Liver (tissue), 9 donors: ENCODE results near the gene PCDHGB1. TPM values are rescaled to one million over a fixed set of nuclear protein-coding genes. Genes with fewer than 3 reads are reported as not detected.

ENCODE experiments used
- DNase-seq: peaks from one replicate; pipeline ENCODE4 v3.0.0-alpha.2; 2017; ENCODE audit warnings: low spot score
- H3K27ac ChIP-seq, 2 donors: one replicate each; pipeline ENCODE4 v1.7.0; 2013; ENCODE audit warnings: inconsistent platforms in 2 of 2, low read length in 2 of 2, control low read depth in 1 of 2, low read depth in 1 of 2, mild to moderate bottlenecking in 1 of 2
- H3K27me3 ChIP-seq, 4 donors: one replicate each; pipeline versions ENCODE4 v1.6.1 to v1.7.0; 2013; ENCODE audit warnings: low read length in 3 of 4, inconsistent platforms in 1 of 4, mild to moderate bottlenecking in 1 of 4, moderate library complexity in 1 of 4; ENCODE audit not compliant: control insufficient read depth in 4 of 4, insufficient read depth in 4 of 4
- H3K36me3 ChIP-seq, 4 donors: one replicate each; pipeline versions ENCODE4 v1.6.1 to v1.7.0; 2013; ENCODE audit warnings: low read length in 3 of 4, mild to moderate bottlenecking in 3 of 4, low read depth in 1 of 4, moderate library complexity in 1 of 4; ENCODE audit not compliant: control insufficient read depth in 4 of 4, insufficient read depth in 3 of 4
- H3K4me1 ChIP-seq, 4 donors: one replicate each; pipeline versions ENCODE4 v1.6.1 to v1.7.0; 2013; ENCODE audit warnings: low read length in 3 of 4, mild to moderate bottlenecking in 3 of 4, moderate library complexity in 1 of 4; ENCODE audit not compliant: control insufficient read depth in 4 of 4, insufficient read depth in 4 of 4
- H3K4me3 ChIP-seq, 3 donors: one replicate each; pipeline versions ENCODE4 v1.6.1 to v1.7.0; 2013; ENCODE audit warnings: low read length in 3 of 3, control low read depth in 1 of 3, low read depth in 1 of 3, mild to moderate bottlenecking in 1 of 3
- H3K9ac ChIP-seq, 2 donors: one replicate each; pipeline ENCODE4 v1.7.0; 2013; ENCODE audit warnings: low read length in 2 of 2, mild to moderate bottlenecking in 2 of 2, moderate library complexity in 2 of 2, control low read depth in 1 of 2, low read depth in 1 of 2
- H3K9me3 ChIP-seq, 4 donors: one replicate each; pipeline versions ENCODE4 v1.6.1 to v1.7.0; 2013; ENCODE audit warnings: low read length in 3 of 4; ENCODE audit not compliant: control insufficient read depth in 4 of 4
- ATF3 ChIP-seq: IDR thresholded peaks from 2 replicates; pipeline ENCODE4 v1.6.1; 2016; ENCODE audit warnings: antibody characterized with exemption
- CTCF ChIP-seq: fragments of 150-350 bp; IDR thresholded peaks from 2 replicates; pipeline ENCODE4 v1.5.1; 2017; ENCODE audit warnings: improper control_type of control experiment, low read depth, low read length; ENCODE audit not compliant: missing input control
- FOXA1 ChIP-seq: IDR thresholded peaks from 2 replicates; pipeline ENCODE4 v1.6.1; 2016; ENCODE audit warnings: antibody characterized with exemption
- FOXA2 ChIP-seq: IDR thresholded peaks from 2 replicates; pipeline ENCODE4 v1.6.1; 2016; ENCODE audit warnings: antibody characterized with exemption
- GABPA ChIP-seq, 2 donors: IDR thresholded peaks in 1 of 2; conservative IDR thresholded peaks in 1 of 2; 2 replicates each; pipeline ENCODE4 v1.6.1; 2016; ENCODE audit warnings: antibody characterized with exemption in 2 of 2, mild to moderate bottlenecking in 1 of 2, moderate library complexity in 1 of 2
- HNF4A ChIP-seq, 2 donors: conservative IDR thresholded peaks; 2 replicates each; pipeline ENCODE4 v1.6.1; 2016; ENCODE audit warnings: antibody characterized with exemption in 2 of 2, mild to moderate bottlenecking in 2 of 2
- HNF4G ChIP-seq: IDR thresholded peaks from 2 replicates; pipeline ENCODE4 v1.6.1; 2016; ENCODE audit warnings: antibody characterized with exemption
- JUND ChIP-seq, 2 donors: IDR thresholded peaks; 2 replicates each; pipeline ENCODE4 v1.6.1; 2016; ENCODE audit warnings: antibody characterized with exemption in 2 of 2
- NR2F2 ChIP-seq: IDR thresholded peaks from 2 replicates; pipeline ENCODE4 v1.6.1; 2016; ENCODE audit warnings: antibody characterized with exemption
- RAD21 ChIP-seq, 2 donors: IDR thresholded peaks; 2 replicates each; pipeline ENCODE4 v1.6.1; 2016; ENCODE audit warnings: antibody characterized with exemption in 2 of 2, mild to moderate bottlenecking in 2 of 2
- REST ChIP-seq: IDR thresholded peaks from 2 replicates; pipeline ENCODE4 v1.6.1; 2016; ENCODE audit warnings: antibody characterized with exemption, mild to moderate bottlenecking
- SP1 ChIP-seq: IDR thresholded peaks from 2 replicates; pipeline ENCODE4 v1.6.1; 2018; ENCODE audit warnings: antibody characterized with exemption, mild to moderate bottlenecking
- TAF1 ChIP-seq: conservative IDR thresholded peaks from 2 replicates; pipeline ENCODE4 v1.6.1; 2016; ENCODE audit warnings: antibody characterized with exemption, mild to moderate bottlenecking
- YY1 ChIP-seq: IDR thresholded peaks from 2 replicates; pipeline ENCODE4 v1.6.1; 2016; ENCODE audit warnings: antibody characterized with exemption, mild to moderate bottlenecking
- ZBTB33 ChIP-seq: IDR thresholded peaks from 2 replicates; pipeline ENCODE4 v1.6.1; 2016; ENCODE audit warnings: antibody characterized with exemption
- WGBS: extraction: QIAGEN DNeasy Blood & Tissue Kit; methylation state at CpG from one replicate; pipeline ENCODE4 v1.1.7; 2013; 5-methylcytosine and 5-hydroxymethylcytosine counted together
- polyA plus RNA-seq, 2 donors: library from polyadenylated mRNA; stranded (reverse) in 1 of 2; unstranded in 1 of 2; fragments of 200-250 nt in 1 of 2; fragments of >200 nt in 1 of 2; fragmentation: Nextera tagmentation in 1 of 2; extraction: Ambion mirVana in 1 of 2; gene quantifications; one replicate each; pipeline versions ENCODE4 v1.2.1 to v1.2.3, GENCODE V29; 2013 to 2015
- total RNA-seq, 2 donors: library from RNA; depleted of rRNA; stranded (reverse); fragments of >200 nt; gene quantifications; one replicate each; pipeline ENCODE4 v1.2.3, GENCODE V29; 2014
- TF ChIP-seq, protein P1 (sequence below): IDR thresholded peaks from 2 replicates; pipeline ENCODE4 v1.6.1; 2016; ENCODE audit warnings: antibody characterized with exemption
- donor health status: healthy.
- donor health status: healthy.
- donor health status: healthy.
- donor health status: healthy.
- donor health status: healthy.

The PCDHGB1 gene
- total and polyA plus RNA-seq, 4 donors: 0.10 to 0.75 (median 0.13) TPM

DNA sequence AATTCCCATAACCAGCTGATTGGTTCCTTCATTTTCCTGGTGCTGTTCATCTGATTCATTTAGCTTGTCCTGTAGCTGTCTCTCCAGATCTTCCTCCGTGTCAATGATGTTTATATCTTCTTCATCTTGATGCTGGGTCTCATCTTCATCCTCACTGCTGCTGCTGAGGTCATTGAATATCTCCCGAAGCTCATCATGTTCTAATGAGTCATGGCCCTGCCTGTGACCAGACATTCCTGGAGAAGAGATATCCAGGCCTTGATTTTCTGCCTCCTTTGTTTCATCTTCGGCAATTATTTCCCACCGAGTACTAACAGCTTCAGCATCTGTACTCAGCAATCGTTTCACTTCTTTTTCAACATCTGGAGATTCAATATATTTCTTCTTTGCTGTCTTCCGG lies 30.7 kb upstream of the PCDHGB1 start:
- TF ChIP-seq CTCF (no peak), GABPA (IDR thresholded peaks at IDR 0.05 in 1 of 2, conservative IDR thresholded peaks at IDR 0.05 in 1 of 2) (no peak), NR2F2 (no peak), FOXA1 (no peak), SP1 (no peak), ATF3 (no peak), REST (no peak), TAF1 (no peak), HNF4A (conservative IDR thresholded peaks at IDR 0.05) (no peak), ZBTB33 (no peak), HNF4G (no peak), JUND (IDR thresholded peaks at IDR 0.05) (no peak), RAD21 (IDR thresholded peaks at IDR 0.05) (no peak), FOXA2 (no peak), YY1 (no peak)
- TF ChIP-seq, protein P1, sequence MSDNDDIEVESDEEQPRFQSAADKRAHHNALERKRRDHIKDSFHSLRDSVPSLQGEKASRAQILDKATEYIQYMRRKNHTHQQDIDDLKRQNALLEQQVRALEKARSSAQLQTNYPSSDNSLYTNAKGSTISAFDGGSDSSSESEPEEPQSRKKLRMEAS: no peak
- H3K9ac ChIP-seq: no peak overlapping the region
- WGBS: 98% methylated on average over 6 of the region's 6 CpGs
- H3K4me3 ChIP-seq: peak overlapping the region in 2 of 3 donors; percentile 96 to 97
- no peak overlapping the region for H3K27ac ChIP-seq
- H3K9me3 ChIP-seq: peaks cover 32 to 62% (median 40%) of the 10 kb centered on the region in 4 donors
- no peaks in the 10 kb centered on the region for H3K27me3 ChIP-seq
- DNase-seq: no peak
- H3K4me1 ChIP-seq: peaks cover 0 to 17% (median 4%) of the 10 kb centered on the region in 4 donors
- peaks cover 0 to 25% (median 21%) of the 10 kb centered on the region in 4 donors for H3K36me3 ChIP-seq

DNA sequence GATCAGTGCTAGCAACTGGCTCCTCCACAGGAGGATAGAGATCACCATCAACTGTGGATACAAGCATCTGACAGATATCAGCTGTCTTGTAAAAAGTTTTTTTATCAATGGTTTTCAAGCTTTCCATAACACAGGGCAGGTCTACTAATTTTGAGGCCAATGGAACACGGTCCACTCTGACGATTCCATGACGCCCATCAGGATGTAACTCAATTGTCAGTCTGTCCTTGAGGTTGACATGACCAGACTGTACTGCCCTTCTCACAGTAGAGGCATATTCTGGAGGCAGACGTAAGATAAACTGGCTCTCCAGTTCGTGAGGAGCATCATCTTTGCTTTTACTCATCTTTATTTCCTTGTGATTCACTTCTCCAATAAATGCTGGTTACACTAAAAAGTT lies 30.2 kb upstream of the PCDHGB1 start:
- peak overlapping the region; percentile 66 to 97 (median 96) for H3K4me3 ChIP-seq
- no peak overlapping the region for H3K9ac ChIP-seq
- H3K36me3 ChIP-seq: peaks cover 0 to 25% (median 21%) of the 10 kb centered on the region in 4 donors
- TF ChIP-seq ZBTB33 (no peak), RAD21 (IDR thresholded peaks at IDR 0.05) (no peak), REST (no peak), YY1 (no peak), GABPA (IDR thresholded peaks at IDR 0.05 in 1 of 2, conservative IDR thresholded peaks at IDR 0.05 in 1 of 2) (no peak), FOXA2 (no peak), FOXA1 (no peak), JUND (IDR thresholded peaks at IDR 0.05) (no peak)
- TF ChIP-seq, protein P1: no peak
- DNase-seq: no peak
- H3K27ac ChIP-seq: no peak overlapping the region
- peaks cover 32 to 60% (median 40%) of the 10 kb centered on the region in 4 donors for H3K9me3 ChIP-seq
- H3K27me3 ChIP-seq: no peaks in the 10 kb centered on the region
- H3K4me1 ChIP-seq: peaks cover 0 to 17% (median 4%) of the 10 kb centered on the region in 4 donors
- WGBS: 81% methylated on average over 5 of the region's 5 CpGs
